Astrocyte (in vitro differentiated cells and primary cell): ENCODE measurements around the gene SIRPB2.
A peak's percentile ranks its signal among the peaks of the same experiment; 100 is the strongest.

Experiments
- CTCF ChIP-seq: IDR thresholded peaks from 2 replicates; pipeline ENCODE4 v1.5.1; 2011; ENCODE audit warnings: low read depth, mild to moderate bottlenecking, inconsistent platforms, low read length, moderate library complexity; ENCODE audit not compliant: insufficient read depth
- EZH2 ChIP-seq: IDR thresholded peaks from 2 replicates; pipeline ENCODE4 v1.6.1; 2012; ENCODE audit warnings: mild to moderate bottlenecking, low read length, inconsistent platforms; ENCODE audit not compliant: insufficient read depth

GRCh38 chr20:1466211-1467081 is 24.8 kb downstream of the SIRPB2 start, which contains the start of gene NSFL1C:
- TF ChIP-seq CTCF (peak; percentile 34), EZH2 (no peak)
